C1 segment of cervical spinal cord (tissue), 14 donors: ENCODE measurements around the gene ABHD16A.

ENCODE experiments used
- DNase-seq, 14 donors: peaks; one replicate each; lab custom pipeline; 2025; lab: John Stamatoyannopoulos, UW

The ABHD16A gene

DNA sequence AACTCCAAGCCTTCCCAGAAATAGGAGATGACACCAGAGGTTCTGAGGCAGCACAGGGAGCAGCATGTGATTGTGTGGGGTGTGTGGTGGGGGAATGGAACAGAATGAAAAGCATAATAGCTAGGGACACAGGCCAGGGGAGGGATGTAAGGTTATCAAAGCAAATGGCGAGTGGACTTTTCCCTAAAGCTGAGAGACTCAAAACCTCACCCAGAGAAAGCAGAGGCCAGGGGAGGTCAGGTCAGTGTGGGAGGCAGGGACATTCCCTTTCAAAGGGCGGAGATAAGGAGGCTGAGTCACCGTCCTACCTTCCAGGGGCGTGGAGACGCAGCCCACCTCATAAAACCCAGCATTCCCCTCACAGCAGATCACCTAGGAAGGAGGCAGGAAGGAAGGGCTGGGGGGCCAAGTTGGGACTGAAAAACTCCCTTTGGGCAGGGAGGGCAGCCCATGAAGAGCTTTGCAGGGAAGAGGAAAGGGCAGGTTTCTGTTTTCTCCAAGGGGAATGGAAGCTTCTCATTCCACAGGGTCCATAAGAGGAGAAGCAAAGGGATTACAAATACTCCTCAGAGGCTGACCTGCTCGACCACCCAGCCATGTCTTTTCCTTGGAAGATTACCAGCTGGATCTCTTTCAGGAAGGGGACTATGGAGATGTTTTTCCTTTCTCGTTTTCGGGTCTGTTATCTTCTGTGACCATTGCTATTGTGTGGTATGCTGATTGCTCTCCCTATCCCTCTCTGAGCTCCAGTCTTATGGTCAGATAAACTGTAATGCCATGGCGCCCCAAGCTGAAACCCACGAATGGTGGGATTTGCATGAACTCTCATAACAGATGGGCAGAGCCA is 12.7 kb downstream of the ABHD16A start:
- peak in 3 of 14 donors; percentile 3 to 21 (median 8) for DNase-seq

DNA sequence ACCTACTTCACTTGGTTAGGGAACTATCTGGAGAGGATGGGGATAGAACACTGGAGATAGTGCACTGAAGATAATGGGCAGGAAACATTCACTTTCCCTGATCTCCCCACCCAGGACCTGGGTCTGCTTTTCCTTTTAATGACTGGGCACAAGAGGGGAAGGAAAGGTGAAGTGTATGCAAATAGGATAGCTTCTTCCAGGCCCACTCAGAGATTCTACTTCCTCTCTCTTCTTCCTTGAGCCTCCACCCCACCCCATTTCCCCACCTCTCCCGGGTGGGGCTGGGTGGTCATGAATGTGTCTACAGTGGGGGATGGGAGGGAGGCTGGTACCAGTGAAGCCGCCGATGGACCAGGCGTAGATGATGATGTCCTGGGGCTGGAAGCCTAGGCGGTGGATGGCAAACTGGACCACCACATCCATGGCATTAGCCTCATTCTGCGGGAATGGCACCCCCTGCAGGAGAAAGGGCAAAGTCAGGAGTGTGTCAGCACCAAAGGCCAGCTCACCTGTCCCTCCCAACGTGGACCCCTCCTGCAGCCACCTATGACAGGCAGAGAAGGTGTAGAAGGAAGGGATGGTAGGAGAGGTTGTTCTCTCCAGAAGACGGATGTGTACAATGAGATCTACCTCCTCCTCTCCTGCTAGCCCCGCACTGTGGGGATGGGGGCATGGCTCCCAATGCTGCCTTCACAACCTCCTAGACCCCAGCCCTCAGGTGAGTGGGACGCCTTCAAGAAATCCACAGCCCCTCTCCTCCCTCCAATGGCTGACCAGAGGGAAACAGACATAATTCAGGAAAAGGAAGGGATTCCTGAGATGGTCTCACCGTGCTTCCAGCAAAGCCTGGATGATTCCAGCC is 13.6 kb downstream of the ABHD16A start:
- no peak for DNase-seq

DNA sequence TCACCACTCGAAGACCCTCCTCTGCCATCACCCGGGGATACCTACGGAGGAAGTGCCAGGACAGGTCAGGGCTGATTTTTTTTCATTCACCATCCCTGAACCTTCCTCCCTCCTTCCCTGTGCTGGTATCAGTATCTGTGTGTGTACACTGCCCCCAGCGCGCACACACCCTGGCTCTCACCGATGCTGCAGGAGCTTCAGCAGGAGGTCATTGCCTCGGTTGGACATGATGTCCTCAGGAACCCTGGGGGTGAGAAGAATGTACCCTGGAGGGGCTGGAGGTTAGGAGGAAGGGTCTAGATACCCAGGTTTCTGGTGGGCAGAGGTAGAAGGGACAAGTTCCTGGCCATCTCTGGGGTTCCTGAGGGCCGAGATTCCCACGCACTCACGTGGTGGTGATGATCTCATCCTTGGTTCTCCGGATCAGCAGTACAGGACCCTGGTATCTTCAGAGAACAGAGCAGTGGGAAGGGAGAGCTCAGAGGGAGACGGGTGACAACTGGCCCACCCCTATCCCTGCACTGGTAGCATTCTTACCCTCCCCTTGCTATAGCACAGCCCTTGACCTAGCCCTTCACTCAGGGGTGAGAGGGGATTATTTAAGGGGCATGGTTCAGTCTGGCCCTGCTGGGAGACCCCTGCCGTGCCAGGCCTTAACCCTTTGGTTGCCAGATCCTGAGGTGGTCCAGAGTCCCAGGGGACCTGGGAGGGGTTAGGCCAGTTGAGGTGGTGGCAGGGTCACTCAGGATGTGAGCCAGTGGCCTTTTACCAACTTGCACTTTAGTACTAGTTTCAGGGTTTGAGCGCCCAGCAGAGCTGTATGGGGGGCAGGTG is 15.0 kb downstream of the ABHD16A start:
- DNase-seq, result no peak

DNA sequence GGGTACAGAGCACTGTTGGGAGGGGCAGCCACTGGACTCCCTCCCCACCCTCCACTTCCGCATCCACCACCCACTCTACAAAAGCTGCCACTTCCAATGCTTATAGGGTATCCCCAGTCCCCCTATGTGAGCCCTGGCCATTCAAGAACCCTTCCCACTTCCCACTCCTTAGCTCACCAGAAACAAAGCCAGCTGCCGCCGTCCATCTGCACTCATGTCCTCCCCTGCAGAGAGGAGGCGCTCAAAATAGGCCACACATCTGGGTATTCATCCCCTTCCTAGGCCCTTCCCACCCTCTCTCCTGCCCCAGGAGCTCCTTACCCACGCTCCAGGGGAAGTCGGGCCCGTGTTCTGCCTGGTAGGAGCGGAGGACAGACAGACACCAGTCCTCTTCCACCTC is 15.8 kb downstream of the ABHD16A start:
- no peak for DNase-seq

DNA sequence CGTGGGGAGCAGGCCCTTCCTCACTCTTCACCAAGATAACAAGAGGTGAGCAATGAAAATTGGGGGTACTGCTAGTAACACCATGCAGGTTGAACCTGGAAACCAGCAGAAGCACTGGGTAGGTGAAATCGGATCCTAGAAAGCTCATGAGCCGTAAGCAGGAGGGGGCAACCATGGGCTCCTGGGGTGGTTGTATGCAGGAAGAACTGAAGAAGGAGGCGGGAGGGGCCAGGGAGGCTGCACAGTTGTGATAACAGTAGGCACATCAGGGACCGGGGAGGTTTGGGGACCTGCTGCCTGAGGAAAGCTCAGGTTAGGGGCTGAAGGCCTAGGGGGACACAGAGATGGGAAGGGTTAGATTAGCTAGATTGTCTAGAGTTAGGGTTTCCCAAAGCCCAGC is 16.6 kb downstream of the ABHD16A start:
- DNase-seq, result no peak

DNA sequence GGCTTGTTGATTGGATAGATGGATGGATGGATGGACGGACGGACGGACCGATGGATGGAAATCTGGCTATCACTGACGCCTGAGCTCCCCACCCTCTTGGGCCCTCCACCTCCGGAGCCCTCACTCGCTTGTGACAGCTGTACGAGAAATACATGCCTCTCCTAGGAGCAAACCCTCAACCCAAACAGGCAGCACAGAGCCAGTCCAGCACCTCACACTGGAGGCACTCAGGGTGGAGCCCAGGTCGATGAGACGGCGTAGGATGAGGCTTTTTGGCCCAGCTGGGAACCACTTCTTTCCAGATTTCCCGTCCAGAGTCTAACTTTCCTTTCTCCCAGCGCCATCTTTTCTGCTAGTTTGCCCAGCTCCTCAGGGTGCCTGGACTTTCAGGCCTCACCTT is 19.5 kb downstream of the ABHD16A start:
- DNase-seq, result no peak

DNA sequence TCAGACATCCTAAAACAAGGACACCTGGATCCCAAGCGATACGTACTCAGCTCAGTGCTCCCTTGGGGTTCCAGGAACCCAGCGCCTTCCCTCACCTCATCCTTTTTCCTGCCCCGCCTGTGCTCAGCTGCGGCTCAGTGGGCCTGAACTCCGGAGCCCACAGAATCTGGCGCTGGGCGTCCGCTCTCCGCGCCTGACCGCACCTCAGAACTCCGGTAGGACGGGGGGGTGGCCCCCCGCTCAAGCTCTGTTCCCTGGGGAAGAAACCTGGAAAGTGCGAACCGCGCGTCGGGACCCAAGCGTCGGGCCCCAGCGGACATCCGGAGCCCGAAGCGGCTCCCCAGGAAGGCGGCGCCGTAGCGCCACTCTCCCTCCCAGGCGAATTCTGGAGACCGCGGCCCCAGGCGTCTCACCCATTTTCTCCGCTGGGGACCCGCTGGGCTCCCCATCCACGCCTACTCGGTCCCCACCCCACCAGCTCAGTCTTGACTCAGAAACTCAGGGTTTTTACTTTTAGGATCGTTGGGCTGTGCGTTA is 21.9 kb downstream of the ABHD16A start:
- DNase-seq, result peak in 7 of 14 donors; percentile 13 to 59 (median 33)

DNA sequence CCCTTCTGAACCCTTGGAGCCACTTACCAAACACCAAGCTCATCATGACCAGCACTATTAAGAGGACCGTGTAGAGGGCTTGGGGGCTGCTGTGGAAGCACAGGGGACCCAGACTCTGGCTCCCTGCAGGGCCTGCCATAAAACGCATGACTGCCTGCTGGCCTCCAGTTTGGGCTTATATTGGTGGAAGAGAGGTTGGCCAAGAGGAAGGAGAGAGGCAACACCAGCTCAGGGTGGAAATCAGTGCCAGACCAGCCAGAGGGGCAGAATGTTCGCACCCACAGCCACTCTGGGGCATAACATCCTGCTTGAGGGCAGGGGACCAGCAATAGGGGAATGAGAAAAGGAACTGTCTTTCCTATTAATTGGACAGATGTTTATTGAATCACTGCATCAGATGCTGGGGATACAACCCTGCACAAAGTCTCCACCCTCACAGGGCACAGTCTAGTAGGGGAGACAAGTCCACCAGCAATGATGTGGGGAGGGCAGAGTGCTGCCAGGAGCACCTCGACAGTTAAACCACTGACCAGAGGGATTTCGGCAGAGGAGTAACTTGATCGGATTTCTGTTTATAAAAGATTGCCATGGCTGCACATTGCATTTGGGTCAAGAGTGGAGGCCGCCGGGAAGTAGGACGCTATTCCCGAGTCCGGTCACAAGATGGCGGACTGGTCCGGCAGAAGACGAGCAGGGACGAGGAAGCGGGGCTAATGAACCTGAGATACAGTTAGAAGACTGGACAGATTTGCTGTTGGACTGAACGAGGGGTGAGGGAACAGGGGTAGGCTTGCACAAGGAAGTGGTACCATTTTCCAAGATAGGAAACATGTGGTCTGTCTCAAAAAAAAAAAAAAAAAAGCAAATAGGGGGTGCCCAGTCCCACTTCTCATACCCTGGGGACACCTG is 22.6 kb downstream of the ABHD16A start, which contains the start of gene LY6G5C:
TSS of gene LY6G5C (minus strand) at position 842 of the 909 bp plus-strand sequence. CDS start at position 148, 694 bp downstream.
- peak; percentile 6 to 77 (median 58) for DNase-seq

DNA sequence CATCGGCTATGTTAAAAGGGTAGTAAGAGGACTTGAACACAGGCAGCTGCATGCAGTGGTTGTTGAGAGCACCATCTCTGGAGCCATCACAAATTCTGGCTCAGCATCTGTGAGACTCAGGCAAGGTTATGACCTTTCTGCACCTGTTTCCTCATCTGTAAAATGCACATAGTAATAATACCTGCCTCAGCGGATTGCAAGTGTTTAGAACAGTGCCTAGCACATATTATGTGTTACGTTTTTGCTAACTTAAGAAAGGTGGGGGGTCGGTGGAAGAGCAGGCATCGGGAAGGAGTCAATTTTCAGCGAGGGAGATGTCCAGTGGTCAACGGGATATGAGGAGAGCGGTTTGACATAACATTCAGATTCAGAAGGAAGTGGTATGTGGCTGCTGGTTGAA is 25.2 kb downstream of the ABHD16A start:
- DNase-seq, result no peak

DNA sequence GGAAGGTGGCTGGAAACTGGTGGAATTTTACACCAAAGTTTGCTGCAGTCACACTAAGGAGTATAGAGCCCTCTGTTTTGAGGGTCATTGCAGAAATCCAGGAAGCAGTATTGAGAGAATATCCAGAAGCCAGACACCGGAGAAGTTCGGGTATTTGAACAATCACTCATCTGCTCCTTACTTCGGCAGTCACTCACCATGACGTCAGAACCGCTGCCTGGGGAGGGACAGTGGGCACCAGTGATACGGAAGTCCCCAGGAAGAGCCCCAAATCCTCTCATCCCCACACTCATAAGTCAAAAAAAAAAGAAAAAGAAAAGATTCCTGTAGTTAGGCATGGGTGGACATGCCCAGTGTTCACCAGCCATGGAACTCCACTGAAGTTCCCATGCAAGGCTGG is 26.2 kb downstream of the ABHD16A start:
- no peak for DNase-seq

DNA sequence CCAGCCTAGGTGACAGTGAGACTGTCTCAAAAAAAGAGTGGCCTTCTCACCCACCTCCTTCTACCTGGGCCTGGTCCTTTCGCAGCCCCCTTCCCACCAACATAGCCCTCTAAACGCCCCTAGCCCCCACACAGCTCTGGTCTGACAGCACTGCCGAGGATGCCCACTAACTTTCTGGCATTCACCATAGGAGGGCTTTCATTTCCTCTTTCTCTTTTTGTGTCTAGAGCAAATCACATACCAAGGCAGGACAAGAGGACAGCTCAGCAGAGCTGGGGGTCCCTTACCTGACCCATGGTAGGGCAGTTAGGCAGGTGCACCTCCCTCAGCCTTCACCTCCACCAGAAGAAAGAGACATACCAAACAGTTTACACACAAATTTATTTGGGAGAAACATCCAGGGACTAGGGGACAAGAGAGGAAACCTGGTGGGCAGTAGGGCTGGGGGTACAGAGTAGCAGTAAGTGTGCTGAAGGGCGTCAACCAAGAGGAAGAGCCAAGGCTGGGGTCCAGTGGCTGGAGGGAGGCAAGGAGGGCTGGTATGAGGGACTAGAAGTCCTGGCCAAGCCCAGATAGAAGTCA is 26.7 kb downstream of the ABHD16A start:
- DNase-seq, result no peak

DNA sequence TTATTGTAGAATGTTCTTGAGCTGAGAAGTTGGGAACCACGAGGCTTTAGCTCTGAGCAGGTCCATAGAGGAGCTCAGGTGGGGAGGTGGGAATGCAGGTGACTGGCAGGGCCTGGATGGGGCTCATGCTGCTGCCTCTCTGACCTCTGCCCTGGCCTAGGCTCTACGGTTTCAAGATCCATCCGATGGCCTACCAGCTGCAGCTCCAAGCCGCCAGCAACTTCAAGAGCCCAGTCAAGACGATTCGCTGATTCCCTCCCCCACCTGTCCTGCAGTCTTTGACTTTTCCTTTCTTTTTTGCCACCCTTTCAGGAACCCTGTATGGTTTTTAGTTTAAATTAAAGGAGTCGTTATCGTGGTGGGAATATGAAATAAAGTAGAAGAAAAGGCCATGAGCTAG is 33.4 kb downstream of the ABHD16A start, which contains the start of gene LY6G5B:
TSS of gene LY6G5B (plus strand) at position 301 of the 400 bp plus-strand sequence. CDS start 975 bp downstream, outside the sequence.
- no peak for DNase-seq

DNA sequence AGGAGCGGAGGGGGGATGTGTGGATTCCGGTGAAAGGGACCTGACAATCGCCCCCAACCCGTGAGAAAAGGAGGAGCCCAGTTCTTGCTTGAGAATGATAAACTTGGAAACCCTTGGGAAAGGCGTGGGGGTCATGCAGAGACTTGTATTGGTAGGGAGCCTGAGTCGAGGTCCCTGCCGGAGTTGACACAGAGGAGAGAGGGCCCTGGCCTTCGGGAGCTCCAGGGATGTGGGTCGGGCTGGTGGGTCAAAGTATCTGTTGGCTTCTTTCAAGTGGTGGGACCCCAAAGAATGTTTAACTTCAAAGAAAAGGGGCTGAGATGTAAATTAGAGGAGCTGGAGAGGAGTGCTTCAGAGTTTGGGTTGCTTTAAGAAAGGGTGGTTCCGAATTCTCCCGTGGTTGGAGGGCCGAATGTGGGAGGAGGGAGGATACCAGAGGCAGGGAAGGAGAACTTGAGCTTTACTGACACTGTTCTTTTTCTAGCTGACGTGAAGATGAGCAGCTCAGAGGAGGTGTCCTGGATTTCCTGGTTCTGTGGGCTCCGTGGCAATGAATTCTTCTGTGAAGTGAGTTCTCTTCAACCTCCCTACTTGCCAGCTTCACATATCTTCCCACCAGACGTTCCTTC is 36.7 kb downstream of the ABHD16A start:
- DNase-seq, result no peak

DNA sequence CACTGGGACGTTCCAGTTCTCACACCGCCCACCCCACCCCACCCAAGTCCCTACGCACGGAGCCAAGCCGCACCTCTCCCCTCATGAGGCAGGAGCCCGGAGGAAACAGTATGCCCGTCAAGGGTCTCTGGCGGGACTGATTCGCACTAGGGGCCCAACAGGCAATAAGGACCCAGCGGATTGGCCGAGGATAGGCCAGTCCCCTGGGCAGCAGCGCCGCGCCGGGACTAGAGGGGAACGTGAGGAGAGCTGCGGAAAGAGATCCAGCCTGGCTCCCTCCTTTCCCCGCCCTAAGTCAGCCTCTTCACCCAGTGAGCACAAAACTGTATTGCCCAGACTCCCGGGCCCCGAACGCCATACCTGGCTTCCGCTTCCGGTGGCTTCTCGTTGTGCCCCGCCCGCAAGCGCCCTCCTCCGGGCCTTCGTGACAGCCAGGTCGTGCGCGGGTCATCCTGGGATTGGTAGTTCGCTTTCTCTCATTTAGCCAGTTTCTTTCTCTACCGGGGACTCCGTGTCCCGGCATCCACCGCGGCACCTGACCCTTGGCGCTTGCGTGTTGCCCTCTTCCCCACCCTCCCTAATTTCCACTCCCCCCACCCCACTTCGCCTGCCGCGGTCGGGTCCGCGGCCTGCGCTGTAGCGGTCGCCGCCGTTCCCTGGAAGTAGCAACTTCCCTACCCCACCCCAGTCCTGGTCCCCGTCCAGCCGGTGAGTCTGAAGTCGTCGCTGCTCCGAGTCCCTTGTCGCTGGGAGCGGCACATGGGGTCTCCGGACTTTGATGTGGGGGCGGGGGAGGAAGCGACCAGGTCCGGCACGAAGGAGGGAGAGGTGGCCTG is 37.4 kb downstream of the ABHD16A start, which contains the start of gene CSNK2B:
TSS of gene CSNK2B (plus strand) at position 580 of the 836 bp plus-strand sequence. CDS start 752 bp downstream, outside the sequence.
- peak; percentile 92 to 99 (median 98) for DNase-seq

DNA sequence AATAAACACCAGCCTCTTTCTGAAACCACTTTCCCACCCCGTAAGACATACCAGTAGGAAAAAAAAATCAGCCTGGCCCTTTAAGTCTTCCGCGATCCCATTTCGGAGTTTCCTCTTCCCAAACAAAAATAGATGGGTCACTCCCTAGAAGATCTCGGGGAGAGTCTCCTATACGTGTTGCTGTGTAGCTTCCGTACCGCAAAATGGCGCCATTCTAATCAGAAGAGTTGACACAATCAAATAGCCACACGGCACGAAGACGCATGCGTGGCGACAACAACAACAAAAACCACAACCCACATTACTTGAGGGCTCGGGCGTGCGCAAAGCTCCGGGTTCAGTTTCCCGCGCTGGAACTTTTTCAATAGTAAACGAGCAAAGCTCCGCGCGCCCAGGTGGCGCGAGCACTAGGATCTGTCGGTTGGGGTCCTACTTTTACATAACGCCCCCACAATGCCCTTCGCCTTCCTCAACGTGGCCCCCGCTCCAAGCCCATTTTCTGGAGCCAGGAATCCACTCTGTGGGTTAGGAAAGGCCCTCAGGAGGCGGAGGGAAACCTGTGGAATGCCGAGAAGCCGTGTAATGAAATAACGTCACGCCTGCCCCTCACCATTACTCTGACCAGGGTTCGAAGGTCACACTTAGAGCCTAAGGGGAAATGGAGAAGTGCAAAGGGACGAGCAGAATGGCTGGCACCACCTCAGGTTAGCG is 38.2 kb downstream of the ABHD16A start, which contains the start of gene GPANK1:
TSS of gene GPANK1 (minus strand) at position 208 of the 711 bp plus-strand sequence. CDS start 519 bp downstream, outside the sequence.
- DNase-seq, result peak; percentile 4 to 92 (median 82)

DNA sequence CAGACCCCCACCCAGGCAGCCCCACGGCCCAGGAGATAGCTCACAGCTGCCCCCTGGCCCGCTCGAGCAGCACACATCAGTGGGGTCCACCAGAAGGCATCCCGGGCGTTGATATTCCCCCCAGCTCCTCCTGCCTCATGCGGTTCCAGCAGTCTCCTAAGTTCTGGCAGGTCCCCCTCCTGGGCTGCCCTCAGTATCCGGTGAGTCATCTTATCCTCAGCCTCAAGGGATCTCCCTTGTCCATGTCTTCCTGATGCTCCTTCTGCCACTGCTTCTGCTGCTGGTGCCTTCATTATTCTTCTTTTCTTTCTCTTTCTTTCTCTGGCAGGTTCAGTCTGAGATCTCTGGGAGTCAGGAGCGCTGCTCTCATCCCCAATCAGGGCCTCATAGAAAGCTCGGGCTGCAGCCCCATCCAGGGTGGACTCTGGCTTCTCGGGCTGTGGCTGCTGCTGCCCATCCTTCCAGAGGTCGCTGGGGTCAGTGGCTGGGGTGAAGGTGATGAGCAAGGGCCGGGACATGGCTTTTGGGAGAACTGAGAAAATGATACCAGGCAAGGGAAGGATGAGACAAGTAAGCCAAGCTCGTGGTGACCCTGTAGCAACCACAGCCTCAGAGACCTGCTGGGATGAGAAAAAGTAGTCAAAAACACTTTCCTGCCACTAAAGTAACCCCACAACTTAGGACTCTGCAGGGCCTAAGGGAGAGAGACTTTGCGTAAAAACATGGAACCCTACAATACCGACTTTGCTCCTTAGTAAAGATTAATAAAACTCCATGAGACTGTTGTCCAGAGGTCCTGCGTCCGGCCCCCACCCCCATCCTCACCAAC is 38.9 kb downstream of the ABHD16A start:
- DNase-seq, result peak in 2 of 14 donors; percentile 18 to 24
